H9 (cell line): ENCODE results near the gene OR51A7. TPM values are rescaled to one million over a fixed set of nuclear protein-coding genes. Genes with fewer than 3 reads are reported as not detected.

ENCODE experiments used
- DNase-seq: peaks from one replicate; pipeline ENCODE4 v3.0.0-alpha.2; 2017
- H2AFZ ChIP-seq: one replicate; pipeline ENCODE4 v1.6.1; 2013; ENCODE audit warnings: mild to moderate bottlenecking, low read length, control low read depth, moderate library complexity
- H2AK5ac ChIP-seq: 2 replicates; pipeline ENCODE4 v1.6.1; 2013; ENCODE audit warnings: low read length, control low read depth, mixed read lengths; ENCODE audit not compliant: insufficient read length
- H2BK120ac ChIP-seq: one replicate; pipeline ENCODE4 v1.6.1; 2013; ENCODE audit warnings: low read depth, mild to moderate bottlenecking, low read length, control low read depth, inconsistent platforms; ENCODE audit not compliant: poor library complexity, severe bottlenecking
- H2BK12ac ChIP-seq: 2 replicates; pipeline ENCODE4 v1.6.1; 2013; ENCODE audit warnings: low read length, control low read depth, mixed read lengths, low read depth; ENCODE audit not compliant: insufficient read length
- H2BK15ac ChIP-seq: 2 replicates; pipeline ENCODE4 v1.6.1; 2013; ENCODE audit warnings: low read depth, low read length, control low read depth
- H2BK20ac ChIP-seq: one replicate; pipeline ENCODE4 v1.6.1; 2013; ENCODE audit warnings: low read depth, mild to moderate bottlenecking, low read length, control low read depth, inconsistent platforms; ENCODE audit not compliant: poor library complexity, severe bottlenecking
- H2BK5ac ChIP-seq: 2 replicates; pipeline ENCODE4 v1.6.1; 2013; ENCODE audit warnings: low read length, control low read depth, mixed read lengths; ENCODE audit not compliant: insufficient read length
- H3K14ac ChIP-seq: 2 replicates; pipeline ENCODE4 v1.6.1; 2013; ENCODE audit warnings: low read length, control low read depth; ENCODE audit not compliant: insufficient read depth
- H3K18ac ChIP-seq: 2 replicates; pipeline ENCODE4 v1.6.1; 2013; ENCODE audit warnings: low read depth, mild to moderate bottlenecking, mixed read lengths, low read length, control low read depth; ENCODE audit not compliant: insufficient read length
- H3K23ac ChIP-seq: 2 replicates; pipeline ENCODE4 v1.6.1; 2013; ENCODE audit warnings: low read length, control low read depth, mixed read lengths, low read depth; ENCODE audit not compliant: insufficient read length
- H3K23me2 ChIP-seq: 2 replicates; pipeline ENCODE4 v1.6.1; 2013; ENCODE audit warnings: low read depth, mild to moderate bottlenecking, mixed read lengths, low read length, control low read depth; ENCODE audit not compliant: insufficient read length, poor library complexity, severe bottlenecking
- H3K27ac ChIP-seq: 2 replicates; pipeline ENCODE4 v1.5.1; 2013; ENCODE audit warnings: low read length, control low read depth, mixed read lengths, low read depth; ENCODE audit not compliant: insufficient read length
- H3K27me3 ChIP-seq: 2 replicates; pipeline ENCODE4 v1.6.1; 2013; ENCODE audit warnings: low read length, control low read depth, inconsistent platforms; ENCODE audit not compliant: insufficient read depth
- H3K4ac ChIP-seq: 2 replicates; pipeline ENCODE4 v1.6.1; 2013; ENCODE audit warnings: low read depth, mild to moderate bottlenecking, control low read depth, inconsistent platforms, low read length, moderate library complexity
- H3K4me1 ChIP-seq: 2 replicates; pipeline ENCODE4 v1.6.1; 2013; ENCODE audit warnings: low read length, control low read depth, inconsistent platforms; ENCODE audit not compliant: insufficient read depth
- H3K4me2 ChIP-seq: 2 replicates; pipeline ENCODE4 v1.6.1; 2013; ENCODE audit warnings: low read length, control low read depth, mixed read lengths; ENCODE audit not compliant: insufficient read length, insufficient read depth
- H3K56ac ChIP-seq: 2 replicates; pipeline ENCODE4 v1.6.1; 2013; ENCODE audit warnings: low read depth, mild to moderate bottlenecking, mixed read lengths, low read length, control low read depth; ENCODE audit not compliant: insufficient read length
- H3K79me1 ChIP-seq: 2 replicates; pipeline ENCODE4 v1.6.1; 2013; ENCODE audit warnings: low read depth, mild to moderate bottlenecking, moderate library complexity, low read length, control low read depth, inconsistent platforms; ENCODE audit not compliant: insufficient read depth, poor library complexity, severe bottlenecking
- H3K79me2 ChIP-seq: 2 replicates; pipeline ENCODE4 v1.6.1; 2013; ENCODE audit warnings: low read length, control low read depth, inconsistent platforms; ENCODE audit not compliant: insufficient read depth
- H3K9ac ChIP-seq: 2 replicates; pipeline ENCODE4 v1.6.1; 2013; ENCODE audit warnings: low read length, control low read depth, mixed read lengths; ENCODE audit not compliant: insufficient read length; ENCODE audit errors: extremely low read depth
- H3K9me3 ChIP-seq: one replicate; pipeline ENCODE4 v1.6.1; 2013; ENCODE audit warnings: low read depth, low read length, inconsistent platforms; ENCODE audit not compliant: control insufficient read depth
- H3T11ph ChIP-seq: one replicate; pipeline ENCODE4 v1.6.1; 2013; ENCODE audit warnings: mild to moderate bottlenecking, low read length, control low read depth, inconsistent platforms
- H4K20me1 ChIP-seq: one replicate; pipeline ENCODE4 v1.6.1; 2013; ENCODE audit not compliant: control insufficient read depth, insufficient read length, insufficient read depth
- H4K5ac ChIP-seq: 2 replicates; pipeline ENCODE4 v1.6.1; 2013; ENCODE audit warnings: low read depth, mild to moderate bottlenecking, mixed read lengths, low read length, control low read depth; ENCODE audit not compliant: insufficient read length
- H4K8ac ChIP-seq: replicated peaks from 2 replicates; pipeline ENCODE4 v1.6.1; 2013; ENCODE audit warnings: low read length, control low read depth, mixed read lengths, low read depth; ENCODE audit not compliant: insufficient read length
- H4K91ac ChIP-seq: 2 replicates; pipeline ENCODE4 v1.6.1; 2013; ENCODE audit warnings: low read depth, mild to moderate bottlenecking, moderate library complexity, mixed read lengths, low read length, control low read depth; ENCODE audit not compliant: insufficient read length
- H3K27ac Mint-ChIP-seq, 3 experiments: 2 replicates in 2 of 3; 3 replicates in 1 of 3; pipeline ENCODE4 v1.8.0; 2020 to 2021; ENCODE audit warnings: mixed read lengths in 3 of 3, mild to moderate bottlenecking in 1 of 3, moderate library complexity in 1 of 3
- H3K27me3 Mint-ChIP-seq: 2 replicates; pipeline ENCODE4 v1.8.0; 2021; ENCODE audit warnings: low read depth, mild to moderate bottlenecking, moderate library complexity, mixed read lengths
- H3K36me3 Mint-ChIP-seq, 3 experiments: 2 replicates in 2 of 3; 3 replicates in 1 of 3; pipeline ENCODE4 v1.8.0; 2020 to 2021; ENCODE audit warnings: low read depth in 3 of 3, mixed read lengths in 3 of 3; ENCODE audit not compliant: insufficient read depth in 1 of 3
- H3K4me1 Mint-ChIP-seq, 2 experiments: 2 replicates each; pipeline ENCODE4 v1.8.0; 2020; ENCODE audit warnings: mixed read lengths in 2 of 2
- H3K4me3 Mint-ChIP-seq, 2 experiments: 2 replicates in 1 of 2; 3 replicates in 1 of 2; pipeline ENCODE4 v1.8.0; 2020 to 2021; ENCODE audit warnings: mild to moderate bottlenecking in 2 of 2, mixed read lengths in 2 of 2, moderate library complexity in 1 of 2
- H3K9me3 Mint-ChIP-seq, 2 experiments: 2 replicates in 1 of 2; 3 replicates in 1 of 2; pipeline ENCODE4 v1.8.0; 2020; ENCODE audit warnings: mild to moderate bottlenecking in 2 of 2, mixed read lengths in 2 of 2, moderate library complexity in 1 of 2
- WGBS: extraction: QIAGEN DNeasy Blood & Tissue Kit; methylation state at CpG from one replicate; pipeline ENCODE4 v1.1.7; 2013; ENCODE audit warnings: missing lambda C conversion rate, low lambda C conversion rate, mixed read lengths; ENCODE audit not compliant: insufficient read length; ENCODE audit errors: extremely low coverage; 5-methylcytosine and 5-hydroxymethylcytosine counted together
- total RNA-seq: library from RNA; stranded (reverse); gene quantifications from 2 replicates; pipeline ENCODE4 v1.2.1, GENCODE V29; 2021
- TF ChIP-seq, protein P1 (sequence below): fragments of 200-600 bp; sonication (generic); conservative IDR thresholded peaks from 3 replicates; pipeline ENCODE4 v1.8.0; 2021; ENCODE audit warnings: antibody characterized with exemption, mild to moderate bottlenecking

Gene OR51A7
- total RNA-seq, 1 experiment from 2014 or later: not detected

DNA sequence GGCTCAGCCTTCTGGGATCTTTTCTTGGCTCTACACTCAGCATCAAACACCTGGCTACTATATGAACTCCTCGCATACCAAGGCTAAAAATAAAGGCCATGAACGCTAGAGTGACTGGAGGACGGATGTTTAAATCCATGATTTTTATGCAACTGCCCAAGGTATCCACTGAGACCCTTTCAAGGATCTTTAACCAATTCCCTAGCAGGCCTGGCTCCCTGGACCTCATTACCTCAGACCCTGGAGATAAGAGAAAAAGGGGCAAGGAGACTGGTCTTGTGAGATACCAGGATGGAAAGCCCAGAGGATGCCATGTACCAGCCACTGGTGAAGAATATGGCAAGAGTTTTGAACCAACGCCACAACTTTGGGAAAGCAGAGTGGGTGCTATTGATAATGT lies 15.7 kb downstream of the OR51A7 start, which contains the start of gene OR51G2:
TSS of gene OR51G2 (minus strand) at position 101 of the 400 bp plus-strand sequence. CDS start 3,687 bp downstream, outside the sequence.
- Mint-ChIP-seq H3K4me3 (no peak within 1 kb of the TSS), H3K9me3 (no peaks in the 10 kb centered on the region), H3K27me3 (no peaks in the 10 kb centered on the region; the same call in none of the 2 replicates), H3K4me1 (no peaks in the 10 kb centered on the region), H3K36me3 (no peaks in the 10 kb centered on the region), H3K27ac (no peak within 1 kb of the TSS)
- Histone ChIP-seq H2BK12ac (no peak within 1 kb of the TSS), H3K4ac (no peak within 1 kb of the TSS), H2BK120ac (no peak within 1 kb of the TSS), H2BK5ac (no peak within 1 kb of the TSS), H2BK20ac (no peak within 1 kb of the TSS), H3K9me3 (no peaks in the 10 kb centered on the region), H3K18ac (no peak within 1 kb of the TSS), H2AFZ (no peak within 1 kb of the TSS), H3K27me3 (no peaks in the 10 kb centered on the region), H3K27ac (no peak within 1 kb of the TSS), H2BK15ac (no peak within 1 kb of the TSS), H3K79me2 (no peaks in the 10 kb centered on the region), H4K8ac (no peak within 1 kb of the TSS), H3K9ac (no peak within 1 kb of the TSS), H3K79me1 (no peaks in the 10 kb centered on the region), H3K23ac (no peak within 1 kb of the TSS), H3K4me1 (no peaks in the 10 kb centered on the region), H3K56ac (no peak within 1 kb of the TSS), H4K91ac (no peak within 1 kb of the TSS), H4K20me1 (no peaks in the 10 kb centered on the region), H4K5ac (no peak within 1 kb of the TSS), H3K4me2 (no peak within 1 kb of the TSS), H3K14ac (no peak within 1 kb of the TSS), H2AK5ac (no peak within 1 kb of the TSS), H3T11ph (no peak within 1 kb of the TSS), H3K23me2 (no peaks in the 10 kb centered on the region)
- DNase-seq: no peak
- TF ChIP-seq, protein P1, sequence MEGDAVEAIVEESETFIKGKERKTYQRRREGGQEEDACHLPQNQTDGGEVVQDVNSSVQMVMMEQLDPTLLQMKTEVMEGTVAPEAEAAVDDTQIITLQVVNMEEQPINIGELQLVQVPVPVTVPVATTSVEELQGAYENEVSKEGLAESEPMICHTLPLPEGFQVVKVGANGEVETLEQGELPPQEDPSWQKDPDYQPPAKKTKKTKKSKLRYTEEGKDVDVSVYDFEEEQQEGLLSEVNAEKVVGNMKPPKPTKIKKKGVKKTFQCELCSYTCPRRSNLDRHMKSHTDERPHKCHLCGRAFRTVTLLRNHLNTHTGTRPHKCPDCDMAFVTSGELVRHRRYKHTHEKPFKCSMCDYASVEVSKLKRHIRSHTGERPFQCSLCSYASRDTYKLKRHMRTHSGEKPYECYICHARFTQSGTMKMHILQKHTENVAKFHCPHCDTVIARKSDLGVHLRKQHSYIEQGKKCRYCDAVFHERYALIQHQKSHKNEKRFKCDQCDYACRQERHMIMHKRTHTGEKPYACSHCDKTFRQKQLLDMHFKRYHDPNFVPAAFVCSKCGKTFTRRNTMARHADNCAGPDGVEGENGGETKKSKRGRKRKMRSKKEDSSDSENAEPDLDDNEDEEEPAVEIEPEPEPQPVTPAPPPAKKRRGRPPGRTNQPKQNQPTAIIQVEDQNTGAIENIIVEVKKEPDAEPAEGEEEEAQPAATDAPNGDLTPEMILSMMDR: no peak
- no CpG with 5 or more reads among the region's 4 CpGs for WGBS
